ENCODE data around the gene FBXL12. TPM values are rescaled to one million over a fixed set of nuclear protein-coding genes. Genes with fewer than 3 reads are reported as not detected.
"Not testable (repeated sequence)": the region's sequence is repeated elsewhere in the genome, so short reads cannot be mapped to it uniquely, and the experiment has no call there.

The FBXL12 gene
- 10 to 100 TPM; 25.0 to 37.8 (median 32.6) TPM for polyA plus RNA-seq (ENCODE audit: insufficient read length in 4 of 4)

GRCh38 chr19:9818734-9819595 lies at the start of gene FBXL12:
Gene FBXL12, minus strand, starts transcription at chr19:9819079. Its CDS starts 266 bp downstream, at chr19:9818813.
- DNase-seq (ENCODE audit: low read depth in 4 of 4, low spot score in 2 of 4), result peak; percentile 96 to 100 (median 100)

- DNase-seq (ENCODE audit: low read depth in 4 of 4, low spot score in 2 of 4), result no peak
These were observed 47.0 kb upstream of the FBXL12 start for GRCh38 chr19:9865732-9866501.

GRCh38 chr19:9863759-9864158 lies 44.9 kb upstream of the FBXL12 start:
- no peak for DNase-seq (ENCODE audit: low read depth in 4 of 4, low spot score in 2 of 4)

GRCh38 chr19:9862938-9863337 lies 44.1 kb upstream of the FBXL12 start:
- DNase-seq (ENCODE audit: low read depth in 4 of 4, low spot score in 2 of 4), result no peak

- DNase-seq (ENCODE audit: low read depth in 4 of 4, low spot score in 2 of 4), result no peak
These were observed 42.6 kb upstream of the FBXL12 start for GRCh38 chr19:9861503-9861902.

- no peak for DNase-seq (ENCODE audit: low read depth in 4 of 4, low spot score in 2 of 4)
These were observed 41.5 kb upstream of the FBXL12 start for GRCh38 chr19:9860407-9860806.

- no peak for DNase-seq (ENCODE audit: low read depth in 4 of 4, low spot score in 2 of 4)
These were observed 39.9 kb upstream of the FBXL12 start for GRCh38 chr19:9858766-9859165.

GRCh38 chr19:9857920-9858746 lies 39.3 kb upstream of the FBXL12 start:
- DNase-seq (ENCODE audit: low read depth in 4 of 4, low spot score in 2 of 4), result no peak

- DNase-seq (ENCODE audit: low read depth in 4 of 4, low spot score in 2 of 4), result no peak
These were observed 38.3 kb upstream of the FBXL12 start for GRCh38 chr19:9857076-9857721.

- DNase-seq (ENCODE audit: low read depth in 4 of 4, low spot score in 2 of 4), result no peak
These were observed 37.7 kb upstream of the FBXL12 start for GRCh38 chr19:9856609-9857008.

GRCh38 chr19:9854282-9854846 lies 35.5 kb upstream of the FBXL12 start:
- no peak for DNase-seq (ENCODE audit: low read depth in 4 of 4, low spot score in 2 of 4)

GRCh38 chr19:9850235-9850959 lies 31.5 kb upstream of the FBXL12 start:
- DNase-seq (ENCODE audit: low read depth in 4 of 4, low spot score in 2 of 4), result peak in 2 of 4 donors; percentile 29 to 61

GRCh38 chr19:9849791-9850190 lies 30.9 kb upstream of the FBXL12 start:
- no peak for DNase-seq (ENCODE audit: low read depth in 4 of 4, low spot score in 2 of 4)

- no peak for DNase-seq (ENCODE audit: low read depth in 4 of 4, low spot score in 2 of 4)
These were observed 29.9 kb upstream of the FBXL12 start for GRCh38 chr19:9848762-9849161.

- no peak for DNase-seq (ENCODE audit: low read depth in 4 of 4, low spot score in 2 of 4)
These were observed 29.2 kb upstream of the FBXL12 start for GRCh38 chr19:9848060-9848459.

- DNase-seq (ENCODE audit: low read depth in 4 of 4, low spot score in 2 of 4), result no peak
These were observed 28.3 kb upstream of the FBXL12 start for GRCh38 chr19:9847087-9847671.

GRCh38 chr19:9843626-9844273 lies 24.9 kb upstream of the FBXL12 start:
- not testable (repeated sequence) for DNase-seq (ENCODE audit: low read depth in 4 of 4, low spot score in 2 of 4)
